ENCODE data around the gene MIS18BP1.
"Not testable (repeated sequence)": the region's sequence is repeated elsewhere in the genome, so short reads cannot be mapped to it uniquely, and the experiment has no call there.

The MIS18BP1 gene

GRCh38 chr14:45253070-45253753 is at the start of gene MIS18BP1:
TSS of gene MIS18BP1 (minus strand) at chr14:45253202. CDS start at chr14:45247286, 5,916 bp downstream.
- DNase-seq (ENCODE audit: low read depth): peak; percentile 89

GRCh38 chr14:45298423-45299117 is 45.6 kb upstream of the MIS18BP1 start:
- no peak for DNase-seq (ENCODE audit: low read depth)

GRCh38 chr14:45294796-45295195 is 41.8 kb upstream of the MIS18BP1 start:
- not testable (repeated sequence) for DNase-seq (ENCODE audit: low read depth)

GRCh38 chr14:45290547-45290946 is 37.5 kb upstream of the MIS18BP1 start:
- no peak for DNase-seq (ENCODE audit: low read depth)

GRCh38 chr14:45287610-45288009 is 34.6 kb upstream of the MIS18BP1 start:
- DNase-seq (ENCODE audit: low read depth): no peak

GRCh38 chr14:45284802-45285201 is 31.8 kb upstream of the MIS18BP1 start:
- no peak for DNase-seq (ENCODE audit: low read depth)

GRCh38 chr14:45281731-45282400 is 28.9 kb upstream of the MIS18BP1 start:
- DNase-seq (ENCODE audit: low read depth): not testable (repeated sequence)

- DNase-seq (ENCODE audit: low read depth): no peak
Observed at GRCh38 chr14:45271858-45272537, 19.0 kb upstream of the MIS18BP1 start.

GRCh38 chr14:45270031-45270430 is 17.0 kb upstream of the MIS18BP1 start:
- no peak for DNase-seq (ENCODE audit: low read depth)

GRCh38 chr14:45267071-45267470 is 14.1 kb upstream of the MIS18BP1 start:
- DNase-seq (ENCODE audit: low read depth): no peak

- DNase-seq (ENCODE audit: low read depth): no peak
Observed at GRCh38 chr14:45262637-45263036, 9.6 kb upstream of the MIS18BP1 start.

- DNase-seq (ENCODE audit: low read depth): no peak
Observed at GRCh38 chr14:45261209-45261608, 8.2 kb upstream of the MIS18BP1 start.

GRCh38 chr14:45258805-45259204 is 5.8 kb upstream of the MIS18BP1 start:
- no peak for DNase-seq (ENCODE audit: low read depth)

- DNase-seq (ENCODE audit: low read depth): no peak
Observed at GRCh38 chr14:45258073-45258472, 5.1 kb upstream of the MIS18BP1 start.

GRCh38 chr14:45254771-45255170 is 1.8 kb upstream of the MIS18BP1 start:
- no peak for DNase-seq (ENCODE audit: low read depth)

GRCh38 chr14:45253754-45254310 is 830 bp upstream of the MIS18BP1 start:
- no peak for DNase-seq (ENCODE audit: low read depth)

- no peak for DNase-seq (ENCODE audit: low read depth)
Observed at GRCh38 chr14:45252366-45253069, 484 bp downstream of the MIS18BP1 start.

GRCh38 chr14:45251912-45252311 is 1.1 kb downstream of the MIS18BP1 start:
- no peak for DNase-seq (ENCODE audit: low read depth)

- DNase-seq (ENCODE audit: low read depth): no peak
Observed at GRCh38 chr14:45249856-45250575, 3.0 kb downstream of the MIS18BP1 start.

GRCh38 chr14:45247427-45247826 is 5.6 kb downstream of the MIS18BP1 start:
- no peak for DNase-seq (ENCODE audit: low read depth)

GRCh38 chr14:45246691-45247090 is 6.3 kb downstream of the MIS18BP1 start:
- DNase-seq (ENCODE audit: low read depth): no peak
